ENCODE data around the gene EPHB4. TPM values are rescaled to one million over a fixed set of nuclear protein-coding genes. Genes with fewer than 3 reads are reported as not detected.

The EPHB4 gene
- 70.3 and 99.1 TPM in 2 replicates for total RNA-seq

GRCh38 chr7:100827330-100828226 is at the start of gene EPHB4:
EPHB4 (minus strand) TSS chr7:100827523; CDS start chr7:100827030, 493 bp downstream.
- TF ChIP-seq CTCF (conservative IDR thresholded peaks at IDR 0.05; ENCODE audit: low read depth, low read length): peak; percentile 42
- peak within 1 kb of the TSS; percentile 65 for H3K4me3 ChIP-seq (ENCODE audit: low read depth, low read length)
- no peak for DNase-seq (ENCODE audit: low read depth)

GRCh38 chr7:100875356-100875751 is 48.0 kb upstream of the EPHB4 start:
- no peak for TF ChIP-seq CTCF (conservative IDR thresholded peaks at IDR 0.05; ENCODE audit: low read depth, low read length)
- H3K4me3 ChIP-seq (ENCODE audit: low read depth, low read length): peak overlapping the region; percentile 75
- DNase-seq (ENCODE audit: low read depth): no peak

GRCh38 chr7:100874577-100875355 is 47.4 kb upstream of the EPHB4 start, which contains the start of gene SRRT:
SRRT (plus strand) TSS chr7:100875103; CDS start chr7:100875591, 488 bp downstream.
- no peak for DNase-seq (ENCODE audit: low read depth)
- TF ChIP-seq CTCF (conservative IDR thresholded peaks at IDR 0.05; ENCODE audit: low read depth, low read length): peak; percentile 21
- peak within 1 kb of the TSS; percentile 75 for H3K4me3 ChIP-seq (ENCODE audit: low read depth, low read length)

- TF ChIP-seq CTCF (conservative IDR thresholded peaks at IDR 0.05; ENCODE audit: low read depth, low read length): no peak
- peak overlapping the region; percentile 75 for H3K4me3 ChIP-seq (ENCODE audit: low read depth, low read length)
- DNase-seq (ENCODE audit: low read depth): no peak
These were observed 46.9 kb upstream of the EPHB4 start for GRCh38 chr7:100874300-100874576.

- peak overlapping the region; percentile 75 for H3K4me3 ChIP-seq (ENCODE audit: low read depth, low read length)
These were observed 46.4 kb upstream of the EPHB4 start for GRCh38 chr7:100873599-100874299.

More at GRCh38 chr7:100873599-100874299, 46.4 kb upstream of the EPHB4 start:
- TF ChIP-seq CTCF (conservative IDR thresholded peaks at IDR 0.05; ENCODE audit: low read depth, low read length): no peak
- no peak for DNase-seq (ENCODE audit: low read depth)

All from epithelial cell of proximal tubule (primary cell).